ENCODE results near the gene NEK6.

DNA sequence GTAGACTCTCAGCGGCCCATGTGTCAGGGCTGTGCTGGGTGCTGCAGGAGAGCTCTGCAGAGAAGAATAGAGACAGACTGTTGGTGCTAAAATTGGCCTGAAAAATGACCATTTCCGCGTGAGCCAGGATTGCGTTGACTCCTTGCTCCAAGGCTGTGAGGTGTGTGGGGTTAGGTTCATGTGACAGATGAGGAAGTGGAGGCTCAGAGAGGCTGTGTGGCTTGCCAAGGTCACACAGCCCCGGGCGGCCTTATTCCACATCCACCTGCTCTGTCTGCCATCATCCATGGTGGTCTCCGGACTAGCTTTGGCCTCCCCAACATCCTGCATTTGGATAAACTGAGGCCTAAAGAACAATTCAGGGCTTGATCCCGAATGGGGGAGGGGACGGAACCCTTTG, 15.2 kb downstream of the NEK6 start:
- TF ChIP-seq PHF8 (IDR thresholded peaks at IDR 0.05; ENCODE audit: borderline replicate concordance, low read depth), result no peak
- TF ChIP-seq CTCF (IDR thresholded peaks at IDR 0.05), result no peak
- no peak for TF ChIP-seq POLR2AphosphoS2 (conservative IDR thresholded peaks at IDR 0.05; ENCODE audit: low read length)
- no peak for TF ChIP-seq USF2 (IDR thresholded peaks at IDR 0.05)
- TF ChIP-seq, protein P1, sequence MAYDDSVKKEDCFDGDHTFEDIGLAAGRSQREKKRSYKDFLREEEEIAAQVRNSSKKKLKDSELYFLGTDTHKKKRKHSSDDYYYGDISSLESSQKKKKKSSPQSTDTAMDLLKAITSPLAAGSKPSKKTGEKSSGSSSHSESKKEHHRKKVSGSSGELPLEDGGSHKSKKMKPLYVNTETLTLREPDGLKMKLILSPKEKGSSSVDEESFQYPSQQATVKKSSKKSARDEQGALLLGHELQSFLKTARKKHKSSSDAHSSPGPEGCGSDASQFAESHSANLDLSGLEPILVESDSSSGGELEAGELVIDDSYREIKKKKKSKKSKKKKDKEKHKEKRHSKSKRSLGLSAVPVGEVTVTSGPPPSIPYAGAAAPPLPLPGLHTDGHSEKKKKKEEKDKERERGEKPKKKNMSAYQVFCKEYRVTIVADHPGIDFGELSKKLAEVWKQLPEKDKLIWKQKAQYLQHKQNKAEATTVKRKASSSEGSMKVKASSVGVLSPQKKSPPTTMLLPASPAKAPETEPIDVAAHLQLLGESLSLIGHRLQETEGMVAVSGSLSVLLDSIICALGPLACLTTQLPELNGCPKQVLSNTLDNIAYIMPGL (CRISPR knock-in tag; IDR thresholded peaks at IDR 0.05; ENCODE audit: borderline replicate concordance), result no peak
- no peak for TF ChIP-seq SMC3 (IDR thresholded peaks at IDR 0.05)
